Upper lobe of left lung (tissue), 6 donors: Measurements from ENCODE around the gene SPAG7. TPM values are rescaled to one million over a fixed set of nuclear protein-coding genes. Genes with fewer than 3 reads are reported as not detected.

ENCODE experiments used
- ATAC-seq, 2 donors: fragments of 200-7000 bp; cut with Tn5 transposase; one replicate each; pipeline ENCODE4 v1.9.1; 2022; ENCODE audit warnings: mild to moderate bottlenecking in 2 of 2, moderate library complexity in 2 of 2; ENCODE audit not compliant: low FRiP score in 2 of 2
- DNase-seq, 2 donors: peaks; one replicate each; pipeline ENCODE4 v3.0.0-alpha.2; 2019 to 2020
- H3K27ac ChIP-seq, 4 donors: fragments of 200-600 bp; sonication (generic); one replicate each; pipeline ENCODE4 v1.5.1; 2016 to 2019
- H3K27me3 ChIP-seq, 4 donors: fragments of 200-600 bp; sonication (generic); one replicate each; pipeline ENCODE4 v1.5.1; 2017 to 2019
- H3K36me3 ChIP-seq, 4 donors: fragments of 200-600 bp; sonication (generic); one replicate each; pipeline ENCODE4 v1.5.1; 2016 to 2019
- H3K4me1 ChIP-seq, 4 donors: fragments of 200-600 bp; sonication (generic); one replicate each; pipeline ENCODE4 v1.5.1; 2018 to 2019
- H3K4me3 ChIP-seq, 4 donors: fragments of 200-600 bp; sonication (generic); one replicate each; pipeline ENCODE4 v1.5.1; 2017 to 2019; ENCODE audit warnings: mild to moderate bottlenecking in 2 of 4, moderate library complexity in 1 of 4
- H3K9me3 ChIP-seq, 4 donors: fragments of 200-600 bp; sonication (generic); one replicate each; pipeline ENCODE4 v1.5.1; 2018 to 2019
- EP300 ChIP-seq, 4 donors: sonication (generic); formaldehyde crosslinking; IDR thresholded peaks; one replicate each; pipeline ENCODE4 v1.5.1; 2017; ENCODE audit warnings: antibody characterized with exemption in 4 of 4, control low read depth in 2 of 4
- POLR2A ChIP-seq, 4 donors: fragments of 450-650 bp; IDR thresholded peaks; one replicate each; pipeline ENCODE4 v1.5.1; 2016 to 2017; ENCODE audit warnings: antibody characterized with exemption in 4 of 4, mild to moderate bottlenecking in 2 of 4
- POLR2AphosphoS5 ChIP-seq, 2 donors: sonication (generic); formaldehyde crosslinking; IDR thresholded peaks; one replicate each; pipeline ENCODE4 v1.5.1; 2017; ENCODE audit warnings: antibody characterized with exemption in 2 of 2
- WGBS, 2 donors: methylation state at CpG; one replicate each; pipeline ENCODE4 v1.1.5; 2017 to 2018; 5-methylcytosine and 5-hydroxymethylcytosine counted together
- total RNA-seq, 6 donors: library from RNA; depleted of rRNA in 4 of 6; stranded (reverse); fragments of >200 nt in 4 of 6; gene quantifications; one replicate each; pipeline versions ENCODE4 v1.1.0 to v1.2.1, GENCODE V29; 2016 to 2021
- TF ChIP-seq, protein P1 (sequence below), 6 experiments: fragments of 450-650 bp in 4 of 6; fragments of 200-600 bp in 2 of 6; sonication (generic) in 2 of 6; IDR thresholded peaks; one replicate each; pipeline ENCODE4 v1.5.1; 2016 to 2019; ENCODE audit warnings: antibody characterized with exemption in 6 of 6
- donor health status: DM: no; HTN: no; CAD: no; lungs with moderate emphysema.
- donor health status: DM: no; HTN: yes; CAD: no; lungs with severe emphysema.

Gene SPAG7
- total RNA-seq, 6 donors from 2014 or later, result 48.2 to 66.4 (median 63.8) TPM

DNA sequence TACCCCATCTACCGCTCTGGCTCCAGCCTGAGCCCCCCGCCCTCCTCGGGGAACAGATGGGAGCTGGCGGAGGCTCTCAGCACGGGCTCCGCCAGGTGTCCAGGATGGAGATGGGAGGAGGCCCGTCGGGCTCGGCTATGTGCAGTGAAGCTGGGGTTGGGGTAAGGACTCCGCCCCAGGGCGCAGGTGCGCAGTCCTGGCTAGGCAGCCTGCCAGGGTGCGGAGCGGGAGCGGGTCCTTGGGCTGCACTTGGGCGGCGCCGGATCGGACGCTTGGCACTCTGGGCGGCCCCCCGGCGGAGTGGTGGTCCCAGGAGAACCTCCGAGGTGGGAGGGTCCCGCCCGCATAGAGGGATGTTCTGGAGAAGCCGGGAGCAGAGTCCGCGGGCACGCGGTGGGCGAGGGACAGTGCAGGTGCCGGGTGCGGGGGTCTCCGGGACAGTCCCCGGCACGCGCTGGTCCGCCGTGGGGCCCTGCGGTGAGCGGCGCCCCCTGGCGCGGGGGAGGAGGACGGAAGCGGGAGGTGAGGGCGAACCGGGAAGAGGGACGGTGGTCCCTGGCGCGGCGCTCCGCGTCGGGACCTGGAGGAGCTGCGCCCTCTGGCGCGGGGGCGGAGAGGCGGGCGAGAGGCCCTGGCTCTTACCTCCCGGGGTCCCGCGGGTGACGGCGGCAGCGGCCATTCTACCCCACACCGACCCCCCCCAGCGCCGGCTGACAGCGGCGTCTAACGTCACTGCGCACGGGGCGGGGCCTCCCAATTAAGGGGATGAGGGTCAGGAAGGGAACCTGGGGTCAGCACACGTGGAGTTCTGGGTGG, 19.5 kb upstream of the SPAG7 start, which contains the start of gene CAMTA2:
TSS of gene CAMTA2 (minus strand) at position 725 of the 816 bp plus-strand sequence. CDS start 1,453 bp downstream, outside the sequence.
- Histone ChIP-seq H3K4me1 (peaks cover 22 to 29% (median 22%) of the 10 kb centered on the region in 4 donors), H3K4me3 (peak within 1 kb of the TSS; percentile 90 to 98 (median 96)), H3K27me3 (no peaks in the 10 kb centered on the region), H3K9me3 (no peaks in the 10 kb centered on the region), H3K36me3 (peaks cover 0 to 34% (median 19%) of the 10 kb centered on the region in 4 donors), H3K27ac (peak within 1 kb of the TSS; percentile 90 to 99 (median 95))
- peak; percentile 92 to 97 for DNase-seq
- TF ChIP-seq EP300 (IDR thresholded peaks at IDR 0.05) (no peak), POLR2AphosphoS5 (IDR thresholded peaks at IDR 0.05) (peak; percentile 76 to 91), POLR2A (IDR thresholded peaks at IDR 0.05) (peak in 3 of 4 donors; percentile 58 to 84 (median 84))
- TF ChIP-seq, protein P1, sequence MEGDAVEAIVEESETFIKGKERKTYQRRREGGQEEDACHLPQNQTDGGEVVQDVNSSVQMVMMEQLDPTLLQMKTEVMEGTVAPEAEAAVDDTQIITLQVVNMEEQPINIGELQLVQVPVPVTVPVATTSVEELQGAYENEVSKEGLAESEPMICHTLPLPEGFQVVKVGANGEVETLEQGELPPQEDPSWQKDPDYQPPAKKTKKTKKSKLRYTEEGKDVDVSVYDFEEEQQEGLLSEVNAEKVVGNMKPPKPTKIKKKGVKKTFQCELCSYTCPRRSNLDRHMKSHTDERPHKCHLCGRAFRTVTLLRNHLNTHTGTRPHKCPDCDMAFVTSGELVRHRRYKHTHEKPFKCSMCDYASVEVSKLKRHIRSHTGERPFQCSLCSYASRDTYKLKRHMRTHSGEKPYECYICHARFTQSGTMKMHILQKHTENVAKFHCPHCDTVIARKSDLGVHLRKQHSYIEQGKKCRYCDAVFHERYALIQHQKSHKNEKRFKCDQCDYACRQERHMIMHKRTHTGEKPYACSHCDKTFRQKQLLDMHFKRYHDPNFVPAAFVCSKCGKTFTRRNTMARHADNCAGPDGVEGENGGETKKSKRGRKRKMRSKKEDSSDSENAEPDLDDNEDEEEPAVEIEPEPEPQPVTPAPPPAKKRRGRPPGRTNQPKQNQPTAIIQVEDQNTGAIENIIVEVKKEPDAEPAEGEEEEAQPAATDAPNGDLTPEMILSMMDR (IDR thresholded peaks at IDR 0.05), result peak; percentile 73 to 97 (median 92)
- ATAC-seq, result peak; percentile 93 to 97
- 0 to 1% methylated on average over 1 to 54 of the region's 78 CpGs for WGBS, 2 donors

DNA sequence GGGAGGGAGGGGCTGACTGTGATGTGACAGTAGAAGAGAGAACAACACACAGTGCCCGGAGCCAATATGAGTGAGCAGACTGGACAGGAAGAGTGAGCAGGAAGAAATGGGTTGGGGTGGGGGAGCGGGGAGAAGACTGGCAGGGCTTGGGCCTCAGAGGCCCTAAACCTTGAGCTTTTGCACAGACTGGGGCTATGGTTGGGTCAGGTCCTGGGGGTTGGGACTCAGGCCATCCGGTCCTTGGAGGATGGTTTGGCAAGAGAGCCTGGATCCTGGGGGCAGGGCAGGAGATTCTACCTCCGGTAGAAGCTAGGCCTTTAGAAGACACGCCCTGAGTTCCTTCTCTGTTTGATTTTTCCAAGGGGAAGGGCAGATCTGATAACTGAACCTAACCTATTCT, 18.8 kb upstream of the SPAG7 start:
- 29 to 32% methylated on average over 5 of the region's 5 CpGs for WGBS, 2 donors
- no peaks in the 10 kb centered on the region for H3K9me3 ChIP-seq
- DNase-seq (no peak), ATAC-seq (no peak)
- peaks cover 0 to 41% (median 25%) of the 10 kb centered on the region in 4 donors for H3K36me3 ChIP-seq
- H3K4me3 ChIP-seq, result peak overlapping the region; percentile 90 to 98 (median 96)
- H3K27ac ChIP-seq, result peak overlapping the region; percentile 90 to 99 (median 95)
- no peaks in the 10 kb centered on the region for H3K27me3 ChIP-seq
- peak; percentile 37 to 42 for TF ChIP-seq POLR2AphosphoS5 (IDR thresholded peaks at IDR 0.05)
- no peak for TF ChIP-seq EP300 (IDR thresholded peaks at IDR 0.05)
- peaks cover 22 to 29% (median 22%) of the 10 kb centered on the region in 4 donors for H3K4me1 ChIP-seq

DNA sequence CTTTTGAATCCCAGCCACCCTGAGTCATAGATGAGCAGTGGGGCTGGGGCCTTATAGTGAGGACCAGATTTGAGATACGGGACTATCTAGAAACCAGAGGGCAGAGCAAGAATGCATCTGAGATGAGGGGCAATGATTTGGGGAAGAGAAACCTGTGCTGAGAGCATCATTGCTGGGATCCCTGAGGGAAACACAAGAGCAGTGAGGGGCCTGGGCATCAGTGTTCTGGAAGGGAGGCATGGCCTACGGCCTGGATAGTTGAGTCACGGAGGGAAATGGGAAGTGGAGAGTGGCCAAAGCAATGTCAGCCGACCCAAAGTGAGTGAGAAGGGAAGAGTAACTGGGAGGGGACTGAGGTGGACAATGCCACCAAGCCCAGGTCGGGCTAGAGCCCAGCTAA, 14.7 kb upstream of the SPAG7 start:
- Histone ChIP-seq H3K27me3 (no peaks in the 10 kb centered on the region), H3K9me3 (no peaks in the 10 kb centered on the region), H3K4me3 (no peak overlapping the region), H3K4me1 (peaks cover 14 to 34% (median 19%) of the 10 kb centered on the region in 4 donors), H3K36me3 (peaks cover 6 to 80% (median 58%) of the 10 kb centered on the region in 4 donors), H3K27ac (no peak overlapping the region)
- ATAC-seq (no peak), DNase-seq (no peak)
- WGBS, 2 donors, result 65 to 85% methylated on average over 5 of the region's 5 CpGs
- TF ChIP-seq EP300 (IDR thresholded peaks at IDR 0.05) (no peak), POLR2AphosphoS5 (IDR thresholded peaks at IDR 0.05) (no peak), POLR2A (IDR thresholded peaks at IDR 0.05) (no peak)
- TF ChIP-seq, protein P1 (IDR thresholded peaks at IDR 0.05), result no peak

DNA sequence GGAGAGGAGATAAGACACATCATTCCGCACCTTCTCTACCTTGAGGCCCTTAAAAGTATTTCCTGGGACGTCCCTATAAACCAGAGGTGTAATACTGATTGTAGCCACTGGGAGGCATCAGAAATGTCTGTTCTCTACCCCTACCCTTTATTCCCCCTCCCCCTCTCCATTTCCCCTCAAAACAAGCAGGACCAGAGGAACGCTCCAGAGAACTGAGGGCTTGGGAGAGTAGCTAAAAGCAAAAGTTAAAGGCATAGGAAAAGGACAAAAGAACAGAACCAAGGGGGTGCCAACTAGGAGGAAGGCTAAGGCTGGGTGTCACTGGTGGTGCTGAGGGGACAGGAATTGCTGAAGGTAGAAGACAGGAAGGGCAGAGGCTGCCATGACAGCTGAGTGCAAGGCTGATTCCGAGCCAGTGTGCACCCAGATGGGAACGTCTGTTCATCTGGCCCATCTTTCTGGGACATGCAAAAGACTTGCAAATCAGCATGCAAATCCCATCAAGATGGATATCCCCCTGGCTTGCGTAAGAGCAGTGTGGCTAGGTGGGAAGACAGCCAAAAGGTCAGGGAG, 13.1 kb upstream of the SPAG7 start:
- peak; percentile 75 to 77 for ATAC-seq
- WGBS, 2 donors, result 36 to 47% methylated on average over 6 of the region's 6 CpGs

More for the DNA sequence above, 13.1 kb upstream of the SPAG7 start:
- Histone ChIP-seq H3K4me3 (no peak overlapping the region), H3K4me1 (peaks cover 5 to 20% (median 8%) of the 10 kb centered on the region in 4 donors), H3K27ac (peak overlapping the region in 1 of 4 donors; percentile 36), H3K9me3 (no peaks in the 10 kb centered on the region), H3K36me3 (peaks cover 12 to 95% (median 72%) of the 10 kb centered on the region in 4 donors), H3K27me3 (no peaks in the 10 kb centered on the region)
- DNase-seq, result no peak
- TF ChIP-seq, protein P1 (IDR thresholded peaks at IDR 0.05), result peak; percentile 77 to 83 (median 80)
- no peak for TF ChIP-seq POLR2A (IDR thresholded peaks at IDR 0.05)
